Left ventricle myocardium superior (tissue), 1 donor: Measurements from ENCODE around the gene AMPD2. TPM values are rescaled to one million over a fixed set of nuclear protein-coding genes. Genes with fewer than 3 reads are reported as not detected.

Source experiments
- ATAC-seq: fragments of 200-7000 bp; cut with Tn5 transposase; one replicate; pipeline ENCODE4 v1.9.1; 2020; ENCODE audit warnings: mild to moderate bottlenecking, moderate library complexity
- DNase-seq: peaks from one replicate; pipeline ENCODE4 v3.0.0-alpha.2; 2020
- intact Hi-C: fragments of 100-400 bp; cut with micrococcal nuclease; formaldehyde crosslinking; loops from one replicate; pipeline ENCODE4 v1.11.0; 2022
- total RNA-seq: library from RNA; stranded (reverse); fragmentation: NEBNext Ultra II Directional; extraction: Animal tissue kit (Norgen Biotek cat#: 25700); gene quantifications from one replicate; pipeline ENCODE4 v1.2.1, GENCODE V29; 2021
- donor health status: DM: no; HTN: yes; CAD: no; lungs with severe emphysema.

The AMPD2 gene
- total RNA-seq, 1 donor from 2014 or later: 11.0 TPM

GRCh38 chr1:109627692-109628399 lies 8.2 kb downstream of the AMPD2 start:
- intact Hi-C loops: no loop called here
- ATAC-seq (no peak), DNase-seq (no peak)

GRCh38 chr1:109628540-109629321 lies 9.1 kb downstream of the AMPD2 start:
- ATAC-seq (no peak), DNase-seq (no peak)
- intact Hi-C loops: no loop called here

GRCh38 chr1:109629372-109630030 lies 9.9 kb downstream of the AMPD2 start:
- DNase-seq: no peak

GRCh38 chr1:109630081-109630897 lies 10.7 kb downstream of the AMPD2 start:
- ATAC-seq (no peak), DNase-seq (no peak)

More at GRCh38 chr1:109629372-109630030, 9.9 kb downstream of the AMPD2 start:
- ATAC-seq: no peak
- intact Hi-C loops: no loop called here

GRCh38 chr1:109630898-109631512 lies 11.4 kb downstream of the AMPD2 start:
- ATAC-seq (no peak), DNase-seq (no peak)
- intact Hi-C loops: no loop called here

More at GRCh38 chr1:109630081-109630897, 10.7 kb downstream of the AMPD2 start:
- intact Hi-C loops: no loop called here

GRCh38 chr1:109631513-109632505 lies 12.2 kb downstream of the AMPD2 start:
- ATAC-seq (no peak), DNase-seq (no peak)
- intact Hi-C loops: no loop called here

- intact Hi-C loops: no loop called here
- DNase-seq (peak; percentile 61), ATAC-seq (peak; percentile 62)
Observed at GRCh38 chr1:109632671-109633346, 13.2 kb downstream of the AMPD2 start.

GRCh38 chr1:109634292-109634691 lies 14.7 kb downstream of the AMPD2 start:
- intact Hi-C loops: no loop called here
- ATAC-seq: no peak

GRCh38 chr1:109634771-109635750 lies 15.4 kb downstream of the AMPD2 start:
- ATAC-seq: no peak
- DNase-seq: no peak
- intact Hi-C loops: no loop called here

More at GRCh38 chr1:109634292-109634691, 14.7 kb downstream of the AMPD2 start:
- DNase-seq: no peak

GRCh38 chr1:109635862-109636200 lies 16.2 kb downstream of the AMPD2 start:
- intact Hi-C loops: no loop called here
- DNase-seq: no peak
- ATAC-seq: peak; percentile 3

GRCh38 chr1:109636201-109636952 lies 16.7 kb downstream of the AMPD2 start:
- intact Hi-C loops: no loop called here
- ATAC-seq (peak; percentile 56), DNase-seq (no peak)

GRCh38 chr1:109637446-109637845 lies 17.8 kb downstream of the AMPD2 start:
- ATAC-seq (no peak), DNase-seq (no peak)
- intact Hi-C loops: no loop called here

GRCh38 chr1:109639063-109639840 lies 19.6 kb downstream of the AMPD2 start:
- intact Hi-C loops: no loop called here
- ATAC-seq (no peak), DNase-seq (no peak)

GRCh38 chr1:109639841-109640184 lies 20.2 kb downstream of the AMPD2 start:
- DNase-seq: no peak
- no peak for ATAC-seq
- intact Hi-C loops: loop anchor here (5.0 kb wide), 2 partner anchors 93 to 132 kb away; partner anchors contain the start of gene GNAI3
